IMR-90 (cell line): Measurements from ENCODE around the gene COL13A1. TPM values are rescaled to one million over a fixed set of nuclear protein-coding genes. Genes with fewer than 3 reads are reported as not detected.
A peak's percentile ranks its signal among the peaks of the same experiment; 100 is the strongest.

Source experiments
- ATAC-seq: fragments of 200-7000 bp; cut with Tn5 transposase; 2 replicates; pipeline ENCODE4 v1.9.1; 2020; ENCODE audit warnings: low read depth, mild to moderate bottlenecking, moderate library complexity
- BruUV-seq: library from RNA; stranded (reverse); fragments of 400-500 nt; replicated peaks from 2 replicates; lab custom pipeline; 2021; lab: Mats Ljungman, UMichigan
- CTCF ChIA-PET: fragments of 300-600 bp; formaldehyde crosslinking; extraction: SDS; loops from one replicate; lab custom pipeline; 2021; ENCODE audit warnings: antibody characterized with exemption; lab: Yijun Ruan, JAX
- POLR2A ChIA-PET: fragments of 300-600 bp; sonication (Branson Sonifier 250); formaldehyde crosslinking; loops from one replicate; lab custom pipeline; 2022; ENCODE audit warnings: antibody characterized with exemption; ENCODE audit not compliant: unreplicated experiment; lab: Charles Lee
- DNase-seq: peaks from one replicate; pipeline ENCODE4 v3.0.0; 2013
- H2AFZ ChIP-seq: replicated peaks from 2 replicates; pipeline ENCODE3; 2013; ENCODE audit warnings: low read length, mild to moderate bottlenecking; ENCODE audit not compliant: poor library complexity
- H2AK5ac ChIP-seq: 2 replicates; pipeline ENCODE4 v1.6.1; 2013; ENCODE audit warnings: low read depth, low read length, inconsistent platforms
- H2AK9ac ChIP-seq: replicated peaks from 2 replicates; pipeline ENCODE3; 2013; ENCODE audit warnings: mild to moderate bottlenecking, low read depth, low read length, moderate library complexity; ENCODE audit not compliant: poor library complexity
- H2BK120ac ChIP-seq: 2 replicates; pipeline ENCODE4 v1.6.1; 2013; ENCODE audit warnings: low read depth, low read length, inconsistent platforms
- H2BK15ac ChIP-seq: 3 replicates; pipeline ENCODE4 v1.6.1; 2013; ENCODE audit warnings: low read depth, low read length, inconsistent platforms
- H2BK20ac ChIP-seq: 2 replicates; pipeline ENCODE4 v1.6.1; 2013; ENCODE audit warnings: low read depth, mild to moderate bottlenecking, inconsistent platforms, low read length, moderate library complexity
- H2BK5ac ChIP-seq: 2 replicates; pipeline ENCODE4 v1.6.1; 2013; ENCODE audit warnings: mild to moderate bottlenecking, low read depth, low read length, inconsistent platforms; ENCODE audit not compliant: poor library complexity, severe bottlenecking
- H3K14ac ChIP-seq: replicated peaks from 2 replicates; pipeline ENCODE4 v1.6.1; 2013; ENCODE audit warnings: low read depth, low read length, inconsistent platforms
- H3K18ac ChIP-seq: 2 replicates; pipeline ENCODE4 v1.6.1; 2013; ENCODE audit warnings: low read depth, low read length, control low read depth
- H3K23ac ChIP-seq: 2 replicates; pipeline ENCODE4 v1.6.1; 2013; ENCODE audit warnings: low read depth, low read length, inconsistent platforms
- H3K27ac ChIP-seq: 2 replicates; pipeline ENCODE4 v1.5.1; 2013; ENCODE audit warnings: mild to moderate bottlenecking, control low read depth, low read length; ENCODE audit not compliant: insufficient read depth
- H3K27me3 ChIP-seq: 2 replicates; pipeline ENCODE4 v1.6.1; 2013; ENCODE audit warnings: low read length; ENCODE audit not compliant: control insufficient read depth, insufficient read depth
- H3K36me3 ChIP-seq: 2 replicates; pipeline ENCODE4 v1.6.1; 2013; ENCODE audit warnings: low read length, mixed read lengths; ENCODE audit not compliant: control insufficient read depth, insufficient read depth
- H3K4ac ChIP-seq: 2 replicates; pipeline ENCODE4 v1.6.1; 2013; ENCODE audit warnings: low read depth, low read length, inconsistent platforms
- H3K4me1 ChIP-seq: 2 replicates; pipeline ENCODE4 v1.6.1; 2013; ENCODE audit warnings: low read length, mixed read lengths; ENCODE audit not compliant: control insufficient read depth, insufficient read depth
- H3K4me2 ChIP-seq: 2 replicates; pipeline ENCODE4 v1.6.1; 2013; ENCODE audit warnings: low read depth, mild to moderate bottlenecking, control low read depth, low read length, moderate library complexity
- H3K4me3 ChIP-seq: 2 replicates; pipeline ENCODE4 v1.5.1; 2013; ENCODE audit warnings: low read depth, mild to moderate bottlenecking, control low read depth, low read length, moderate library complexity; ENCODE audit not compliant: insufficient read depth
- H3K56ac ChIP-seq: 2 replicates; pipeline ENCODE4 v1.6.1; 2013; ENCODE audit warnings: low read length, inconsistent platforms; ENCODE audit not compliant: insufficient read depth; ENCODE audit errors: extremely low read depth
- H3K79me1 ChIP-seq, 2 experiments: 2 replicates each; pipeline ENCODE4 v1.6.1; 2013; ENCODE audit warnings: low read length in 2 of 2, inconsistent platforms in 1 of 2, low read depth in 1 of 2
- H3K9ac ChIP-seq: 2 replicates; pipeline ENCODE4 v1.6.1; 2013; ENCODE audit warnings: low read depth, low read length, control low read depth
- H3K9me1 ChIP-seq: 2 replicates; pipeline ENCODE4 v1.6.1; 2013; ENCODE audit warnings: low read length, inconsistent platforms; ENCODE audit not compliant: insufficient read depth
- H3K9me3 ChIP-seq: 2 replicates; pipeline ENCODE4 v1.6.1; 2013; ENCODE audit warnings: low read length; ENCODE audit not compliant: control insufficient read depth, insufficient read depth
- H4K20me1 ChIP-seq: 2 replicates; pipeline ENCODE4 v1.6.1; 2013; ENCODE audit warnings: low read length, inconsistent platforms; ENCODE audit not compliant: insufficient read depth
- H4K5ac ChIP-seq: 2 replicates; pipeline ENCODE4 v1.6.1; 2013; ENCODE audit warnings: mild to moderate bottlenecking, low read depth, low read length, control low read depth
- H4K8ac ChIP-seq, 2 experiments: 2 replicates each; pipeline ENCODE4 v1.6.1; 2013; ENCODE audit warnings: low read depth in 2 of 2, low read length in 2 of 2, control low read depth in 1 of 2, inconsistent platforms in 1 of 2
- H4K91ac ChIP-seq: 2 replicates; pipeline ENCODE4 v1.6.1; 2013; ENCODE audit warnings: low read depth, low read length, inconsistent platforms; ENCODE audit not compliant: insufficient read depth
- POLR2A ChIP-seq: IDR thresholded peaks from 2 replicates; pipeline ENCODE4 v1.6.1; 2012; ENCODE audit warnings: mild to moderate bottlenecking, low read depth, low read length
- WGBS, 2 experiments: methylation state at CpG; one replicate each; pipeline versions ENCODE4 v1.1.5 to v1.1.7; 2013; ENCODE audit warnings: missing lambda C conversion rate in 2 of 2; ENCODE audit not compliant: insufficient read length in 1 of 2; ENCODE audit errors: extremely low coverage in 2 of 2; 5-methylcytosine and 5-hydroxymethylcytosine counted together
- dilution Hi-C: fragments of 300-500 bp; cut with HindIII; formaldehyde crosslinking; loops from one replicate; pipeline ENCODE4 v1.14.3; 2018; ENCODE audit warnings: low sequenced_read_pairs; ENCODE audit not compliant: unreplicated experiment
- in situ Hi-C: fragments of 300-500 bp; cut with MboI; formaldehyde crosslinking; loops from 3 replicates; pipeline ENCODE4 v1.14.3; 2019; ENCODE audit warnings: low sequenced_read_pairs, inconsistent platforms, mixed read lengths
- intact Hi-C: fragments of 100-400 bp; cut with micrococcal nuclease; formaldehyde crosslinking; loops from 2 replicates; pipeline ENCODE4 v1.10.0; 2022
- polyA plus RNA-seq, 3 experiments: library from polyadenylated mRNA; depleted of rRNA; stranded (reverse); fragments of >200 nt; gene quantifications; 2 replicates each; pipeline ENCODE4 v1.2.3, GENCODE V29; 2012; ENCODE audit warnings: low replicate concordance in 1 of 3
- total RNA-seq: library from RNA; depleted of rRNA; stranded (reverse); fragments of >200 nt; gene quantifications from 2 replicates; pipeline ENCODE4 v1.2.3, GENCODE V29; 2012
- TF ChIP-seq, protein P1 (sequence below): conservative IDR thresholded peaks from 2 replicates; pipeline ENCODE4 v1.5.1; 2012; ENCODE audit warnings: mild to moderate bottlenecking, low read depth, low read length, improper control_type of control experiment

The COL13A1 gene
- total and polyA plus RNA-seq, 2 of the 4 experiments (the other 2 are of a cell fraction), result 12.2 to 31.3 TPM

DNA sequence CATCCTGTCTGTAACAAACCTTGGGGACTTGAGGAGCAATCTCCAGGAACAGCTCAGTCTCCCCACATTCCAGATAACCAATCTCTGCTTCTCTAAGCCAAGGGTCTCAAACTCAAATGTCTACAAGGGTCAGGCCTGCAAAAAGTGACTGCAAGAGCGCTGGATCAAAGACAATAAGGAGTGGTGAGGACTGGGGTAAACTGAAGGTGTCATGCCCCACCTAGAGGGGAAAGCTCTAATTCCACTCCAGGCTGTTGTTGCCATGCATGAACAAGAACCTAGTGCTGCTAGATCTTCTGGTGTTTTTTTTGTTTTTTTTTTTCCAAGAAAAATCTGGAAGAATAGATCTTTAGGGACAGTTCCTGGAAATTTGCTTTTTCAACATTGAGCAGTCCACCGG, 133.1 kb downstream of the COL13A1 start:
- ChIA-PET CTCF (interaction anchor here (0.6 to 1.0 kb wide), 2 partner anchors 14 to 16 kb away, joined by 4 to 5 read pairs; no protein-coding TSS in a partner anchor), POLR2A (no interaction called here)
- H2BK15ac ChIP-seq, result no peak overlapping the region
- no peak for ATAC-seq
- H3K36me3 ChIP-seq, result no peaks in the 10 kb centered on the region; the same call in 1 of the 2 replicates
- no peak overlapping the region; the same call in 1 of the 2 replicates for H3K56ac ChIP-seq
- no peak overlapping the region for H3K9ac ChIP-seq
- no peak overlapping the region for H2BK20ac ChIP-seq
- no peaks in the 10 kb centered on the region for H4K20me1 ChIP-seq
- H3K23ac ChIP-seq, result no peak overlapping the region
- no peak overlapping the region for H3K4me3 ChIP-seq
- H4K8ac ChIP-seq, result no peak overlapping the region
- no peak overlapping the region for H2AFZ ChIP-seq
- no peak overlapping the region for H3K27ac ChIP-seq
- no peak for TF ChIP-seq POLR2A
- TF ChIP-seq, protein P1, sequence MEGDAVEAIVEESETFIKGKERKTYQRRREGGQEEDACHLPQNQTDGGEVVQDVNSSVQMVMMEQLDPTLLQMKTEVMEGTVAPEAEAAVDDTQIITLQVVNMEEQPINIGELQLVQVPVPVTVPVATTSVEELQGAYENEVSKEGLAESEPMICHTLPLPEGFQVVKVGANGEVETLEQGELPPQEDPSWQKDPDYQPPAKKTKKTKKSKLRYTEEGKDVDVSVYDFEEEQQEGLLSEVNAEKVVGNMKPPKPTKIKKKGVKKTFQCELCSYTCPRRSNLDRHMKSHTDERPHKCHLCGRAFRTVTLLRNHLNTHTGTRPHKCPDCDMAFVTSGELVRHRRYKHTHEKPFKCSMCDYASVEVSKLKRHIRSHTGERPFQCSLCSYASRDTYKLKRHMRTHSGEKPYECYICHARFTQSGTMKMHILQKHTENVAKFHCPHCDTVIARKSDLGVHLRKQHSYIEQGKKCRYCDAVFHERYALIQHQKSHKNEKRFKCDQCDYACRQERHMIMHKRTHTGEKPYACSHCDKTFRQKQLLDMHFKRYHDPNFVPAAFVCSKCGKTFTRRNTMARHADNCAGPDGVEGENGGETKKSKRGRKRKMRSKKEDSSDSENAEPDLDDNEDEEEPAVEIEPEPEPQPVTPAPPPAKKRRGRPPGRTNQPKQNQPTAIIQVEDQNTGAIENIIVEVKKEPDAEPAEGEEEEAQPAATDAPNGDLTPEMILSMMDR, result 0 out of 2 replicates have a peak, but pooled peaks have one; percentile 6
- no peak overlapping the region for H4K91ac ChIP-seq
- H2AK9ac ChIP-seq, result no peak overlapping the region
- H4K5ac ChIP-seq, result no peak overlapping the region
- no peaks in the 10 kb centered on the region for H3K27me3 ChIP-seq
- dilution Hi-C loops, result no loop called here
- 0 out of 2 replicates have a peak, but pooled peaks cover 5% of the 10 kb centered on the region for H3K9me1 ChIP-seq
- no peaks in the 10 kb centered on the region for H3K9me3 ChIP-seq
- no peak overlapping the region for H2BK5ac ChIP-seq
- no peak for DNase-seq
- no peak overlapping the region for H3K4me2 ChIP-seq
- 83% methylated on average over 1 of the region's 2 CpGs; no CpG with 5 or more reads in 1 of the 2 experiments for WGBS, 2 experiments
- H2BK120ac ChIP-seq, result no peak overlapping the region
- no peak overlapping the region for H3K18ac ChIP-seq
- H2AK5ac ChIP-seq, result no peak overlapping the region
- H3K4ac ChIP-seq, result no peak overlapping the region
- no peaks in the 10 kb centered on the region for H3K79me1 ChIP-seq
- H3K4me1 ChIP-seq, result no peaks in the 10 kb centered on the region
- intact Hi-C loops, result no loop called here
- BruUV-seq, result no TSS peak
- in situ Hi-C loops, result no loop called here
- H3K14ac ChIP-seq, result no peak overlapping the region
